Measurements from ENCODE around the gene GRAP. TPM values are rescaled to one million over a fixed set of nuclear protein-coding genes. Genes with fewer than 3 reads are reported as not detected.

Gene GRAP
- total and polyA plus RNA-seq, 9 of the 15 experiments (the other 6 are each of a cell fraction or from before 2014, with no cell fraction given), result 0.07 to 0.41 (median 0.19) TPM; not detected in 5

- TF ChIP-seq CUX1 (CRISPR knock-in tag; IDR thresholded peaks at IDR 0.05), result no peak
- TF ChIP-seq ZNF175 (CRISPR knock-in tag; IDR thresholded peaks at IDR 0.05; ENCODE audit: low read depth), result no peak
- TF ChIP-seq ZNF324 (CRISPR knock-in tag; IDR thresholded peaks at IDR 0.05), result no peak
- no peak for TF ChIP-seq TGIF2 (CRISPR knock-in tag; IDR thresholded peaks at IDR 0.05)
- no peak for TF ChIP-seq TSHZ1 (CRISPR knock-in tag; IDR thresholded peaks at IDR 0.05)
- TF ChIP-seq SRSF7 (optimal IDR thresholded peaks at IDR 0.05; ENCODE audit: low read depth, low read length), result no peak
- TF ChIP-seq SP1 (CRISPR knock-in tag; IDR thresholded peaks at IDR 0.05), result no peak
- TF ChIP-seq CBX8 (IDR thresholded peaks at IDR 0.05; ENCODE audit: borderline replicate concordance, extremely low read depth, low read depth, low read length, poor library complexity, severe bottlenecking), result no peak
- no peak for TF ChIP-seq TAL1 (IDR thresholded peaks at IDR 0.05)
- no peak for TF ChIP-seq LEF1 (IDR thresholded peaks at IDR 0.05)
- TF ChIP-seq MTA2 (IDR thresholded peaks at IDR 0.05; ENCODE audit: low read depth), result no peak
- no peak for TF ChIP-seq FOXK1 (CRISPR knock-in tag; IDR thresholded peaks at IDR 0.05; ENCODE audit: borderline replicate concordance)
- TF ChIP-seq NCOA1 (IDR thresholded peaks at IDR 0.05; ENCODE audit: low read depth), result no peak
- TF ChIP-seq FOXP1 (CRISPR knock-in tag; IDR thresholded peaks at IDR 0.05), result no peak
- TF ChIP-seq U2AF1 (optimal IDR thresholded peaks at IDR 0.05; ENCODE audit: low read depth, low read length), result no peak
- TF ChIP-seq ZFP30 (CRISPR knock-in tag; IDR thresholded peaks at IDR 0.05; ENCODE audit: borderline replicate concordance), result no peak
- TF ChIP-seq VEZF1 (CRISPR knock-in tag; IDR thresholded peaks at IDR 0.05), result peak; percentile 79
These were observed 42.2 kb downstream of the GRAP start, which contains the start of gene FAM83G (continued) for GRCh38 chr17:19004421-19005136.

Measured in K562 (cell line).